KMS-11 (cell line): ENCODE measurements around the gene DLK1.

Source experiments
- H2AFZ ChIP-seq: fragments of 200-600 bp; sonication (generic); 2 replicates; pipeline ENCODE4 v1.6.1; 2016; ENCODE audit warnings: antibody characterized with exemption, mixed run types, low read depth
- H3K27ac ChIP-seq: fragments of 200-600 bp; sonication (generic); 2 replicates; pipeline ENCODE4 v1.6.1; 2016; ENCODE audit warnings: mild to moderate bottlenecking, mixed run types
- H3K27me3 ChIP-seq: fragments of 200-600 bp; sonication (generic); 2 replicates; pipeline ENCODE4 v1.6.1; 2017; ENCODE audit warnings: mild to moderate bottlenecking, low read depth, mixed run types, moderate library complexity; ENCODE audit not compliant: insufficient read depth
- H3K36me3 ChIP-seq: fragments of 200-600 bp; sonication (generic); 2 replicates; pipeline ENCODE4 v1.6.1; 2017; ENCODE audit warnings: mild to moderate bottlenecking, mixed run types; ENCODE audit not compliant: insufficient read depth
- H3K4me1 ChIP-seq: fragments of 200-600 bp; sonication (generic); 2 replicates; pipeline ENCODE4 v1.6.1; 2016; ENCODE audit warnings: mild to moderate bottlenecking, low read depth, mixed run types; ENCODE audit not compliant: poor library complexity, severe bottlenecking
- H3K4me2 ChIP-seq: fragments of 200-600 bp; sonication (generic); 2 replicates; pipeline ENCODE4 v1.7.0; 2016; ENCODE audit warnings: mild to moderate bottlenecking, mixed run types
- H3K4me3 ChIP-seq: fragments of 200-600 bp; sonication (generic); IDR thresholded peaks from 2 replicates; pipeline ENCODE4 v1.6.1; 2017; ENCODE audit warnings: low read depth, low read length, mixed read lengths; ENCODE audit not compliant: insufficient read depth
- H3K79me2 ChIP-seq: fragments of 200-600 bp; sonication (generic); 2 replicates; pipeline ENCODE4 v1.6.1; 2016; ENCODE audit warnings: low read depth, mixed run types; ENCODE audit not compliant: insufficient read depth
- H3K9ac ChIP-seq: fragments of 200-600 bp; sonication (generic); 2 replicates; pipeline ENCODE4 v1.6.1; 2016; ENCODE audit warnings: mild to moderate bottlenecking, mixed run types
- H4K20me1 ChIP-seq: fragments of 200-600 bp; sonication (generic); 2 replicates; pipeline ENCODE4 v1.6.1; 2016; ENCODE audit warnings: mild to moderate bottlenecking, mixed run types; ENCODE audit not compliant: insufficient read depth
- TF ChIP-seq, protein P1 (sequence below): fragments of 200-600 bp; sonication (generic); conservative IDR thresholded peaks from 2 replicates; pipeline ENCODE4 v1.6.1; 2017; ENCODE audit warnings: low read depth, mild to moderate bottlenecking, antibody characterized with exemption, low read length, moderate library complexity, mixed read lengths

The DLK1 gene

DNA sequence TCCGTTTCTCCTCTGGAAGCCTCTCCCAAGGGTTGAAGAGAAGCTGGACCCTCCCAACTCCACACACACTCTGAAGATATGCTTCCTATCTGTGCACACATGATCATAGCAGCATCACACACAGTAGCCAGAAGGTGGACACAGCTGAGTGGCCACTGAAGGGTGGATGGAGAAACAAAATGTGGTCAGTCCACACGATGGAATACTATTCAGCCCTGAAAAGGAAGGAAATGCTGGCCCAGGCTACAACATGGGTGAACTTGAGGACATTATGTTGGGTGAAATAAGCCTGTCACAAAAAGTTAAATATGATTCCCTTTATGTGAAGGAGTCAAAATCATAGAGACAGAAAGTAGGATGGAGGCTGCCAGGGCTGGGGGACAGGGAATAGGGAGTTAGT is 43.9 kb upstream of the DLK1 start:
- TF ChIP-seq, protein P1, sequence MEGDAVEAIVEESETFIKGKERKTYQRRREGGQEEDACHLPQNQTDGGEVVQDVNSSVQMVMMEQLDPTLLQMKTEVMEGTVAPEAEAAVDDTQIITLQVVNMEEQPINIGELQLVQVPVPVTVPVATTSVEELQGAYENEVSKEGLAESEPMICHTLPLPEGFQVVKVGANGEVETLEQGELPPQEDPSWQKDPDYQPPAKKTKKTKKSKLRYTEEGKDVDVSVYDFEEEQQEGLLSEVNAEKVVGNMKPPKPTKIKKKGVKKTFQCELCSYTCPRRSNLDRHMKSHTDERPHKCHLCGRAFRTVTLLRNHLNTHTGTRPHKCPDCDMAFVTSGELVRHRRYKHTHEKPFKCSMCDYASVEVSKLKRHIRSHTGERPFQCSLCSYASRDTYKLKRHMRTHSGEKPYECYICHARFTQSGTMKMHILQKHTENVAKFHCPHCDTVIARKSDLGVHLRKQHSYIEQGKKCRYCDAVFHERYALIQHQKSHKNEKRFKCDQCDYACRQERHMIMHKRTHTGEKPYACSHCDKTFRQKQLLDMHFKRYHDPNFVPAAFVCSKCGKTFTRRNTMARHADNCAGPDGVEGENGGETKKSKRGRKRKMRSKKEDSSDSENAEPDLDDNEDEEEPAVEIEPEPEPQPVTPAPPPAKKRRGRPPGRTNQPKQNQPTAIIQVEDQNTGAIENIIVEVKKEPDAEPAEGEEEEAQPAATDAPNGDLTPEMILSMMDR, result no peak
- Histone ChIP-seq H3K9ac (no peak overlapping the region), H3K36me3 (no peaks in the 10 kb centered on the region), H2AFZ (no peak overlapping the region), H4K20me1 (no peaks in the 10 kb centered on the region), H3K4me3 (no peak overlapping the region), H3K4me1 (no peaks in the 10 kb centered on the region), H3K27me3 (peaks cover 21% of the 10 kb centered on the region; the same call in 1 of the 2 replicates), H3K4me2 (no peak overlapping the region), H3K79me2 (no peaks in the 10 kb centered on the region), H3K27ac (no peak overlapping the region)

DNA sequence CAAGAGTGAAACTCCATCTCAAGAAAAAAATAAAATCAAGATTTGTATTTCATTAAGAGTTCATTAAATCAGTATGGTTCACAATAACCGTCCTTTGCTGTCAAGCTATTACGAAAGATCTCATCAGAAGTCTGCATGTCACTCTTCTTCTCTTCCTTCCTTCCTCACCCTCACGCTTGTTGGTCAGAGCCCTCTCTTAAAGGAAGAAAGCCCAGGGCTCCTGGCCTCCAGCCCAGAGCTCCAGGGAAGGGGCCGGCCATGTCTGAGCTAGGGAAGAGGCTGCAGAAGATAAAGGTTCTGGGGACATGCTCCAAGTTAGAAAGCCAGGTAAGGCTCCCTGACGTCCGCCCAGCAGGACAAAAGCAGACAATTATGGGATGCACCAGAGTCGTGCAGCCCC is 43.1 kb upstream of the DLK1 start:
- Histone ChIP-seq H3K27me3 (peaks cover 18% of the 10 kb centered on the region; the same call in 1 of the 2 replicates), H3K36me3 (no peaks in the 10 kb centered on the region), H2AFZ (no peak overlapping the region), H3K4me2 (no peak overlapping the region), H3K27ac (no peak overlapping the region), H3K79me2 (no peaks in the 10 kb centered on the region), H4K20me1 (no peaks in the 10 kb centered on the region), H3K4me1 (no peaks in the 10 kb centered on the region), H3K4me3 (no peak overlapping the region), H3K9ac (no peak overlapping the region)
- TF ChIP-seq, protein P1, result no peak

DNA sequence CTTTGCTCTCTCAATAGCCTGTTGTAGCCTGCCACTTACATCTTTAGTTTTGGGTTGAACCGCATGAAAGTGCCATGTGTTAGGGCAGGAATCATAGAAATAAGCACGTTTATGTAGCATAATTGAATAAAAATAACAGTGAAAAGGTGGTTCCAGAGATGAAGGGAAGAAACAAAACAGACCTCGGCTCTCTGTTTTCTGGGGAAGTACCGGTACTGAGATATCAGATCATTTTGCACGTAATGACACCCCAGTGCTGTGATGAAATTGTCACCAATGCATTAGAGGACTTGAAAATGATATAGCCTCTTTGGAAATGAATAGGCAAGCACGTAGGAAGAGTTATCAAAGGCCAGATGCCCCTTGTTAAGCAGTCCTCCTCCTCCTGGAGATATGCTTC is 42.5 kb upstream of the DLK1 start:
- H2AFZ ChIP-seq, result no peak overlapping the region
- no peaks in the 10 kb centered on the region for H3K4me1 ChIP-seq
- no peak overlapping the region for H3K9ac ChIP-seq
- H3K27me3 ChIP-seq, result peaks cover 19% of the 10 kb centered on the region; the same call in 1 of the 2 replicates
- no peak overlapping the region for H3K4me3 ChIP-seq
- H3K36me3 ChIP-seq, result no peaks in the 10 kb centered on the region
- no peaks in the 10 kb centered on the region for H4K20me1 ChIP-seq
- H3K79me2 ChIP-seq, result no peaks in the 10 kb centered on the region
- TF ChIP-seq, protein P1, result no peak
- H3K4me2 ChIP-seq, result no peak overlapping the region
- H3K27ac ChIP-seq, result no peak overlapping the region

DNA sequence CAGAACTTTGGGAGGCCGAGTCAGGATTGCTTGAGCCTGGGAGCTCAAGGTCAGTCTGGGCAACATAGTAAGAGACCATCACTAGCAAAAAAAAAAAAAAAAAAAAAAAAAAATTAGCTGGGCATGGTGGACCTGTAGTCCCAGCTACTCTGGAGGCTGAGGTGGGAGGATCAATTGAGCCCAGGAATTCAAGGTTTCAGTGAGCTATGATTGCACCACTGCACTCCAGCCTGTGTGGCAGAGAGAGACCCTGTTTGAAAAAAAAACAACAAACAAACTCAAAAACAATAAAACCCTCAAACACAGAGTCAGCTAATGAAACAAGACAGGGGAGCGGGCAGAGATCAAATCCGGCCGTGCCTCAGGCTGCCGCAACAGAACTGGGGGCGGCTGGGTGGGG is 41.7 kb upstream of the DLK1 start:
- no peak overlapping the region for H3K27ac ChIP-seq
- H3K36me3 ChIP-seq, result no peaks in the 10 kb centered on the region
- no peaks in the 10 kb centered on the region for H4K20me1 ChIP-seq
- H3K27me3 ChIP-seq, result peaks cover 23% of the 10 kb centered on the region; the same call in 1 of the 2 replicates
- H3K9ac ChIP-seq, result no peak overlapping the region
- H2AFZ ChIP-seq, result no peak overlapping the region
- H3K4me2 ChIP-seq, result no peak overlapping the region
- TF ChIP-seq, protein P1, result no peak
- no peak overlapping the region for H3K4me3 ChIP-seq
- no peaks in the 10 kb centered on the region for H3K79me2 ChIP-seq
- no peaks in the 10 kb centered on the region for H3K4me1 ChIP-seq
